Omental fat pad (tissue), 4 donors: ENCODE results near the gene C11orf91. TPM values are rescaled to one million over a fixed set of nuclear protein-coding genes. Genes with fewer than 3 reads are reported as not detected.

ENCODE experiments used
- ATAC-seq: fragments of 150-250 bp; one replicate; pipeline ENCODE4 v1.9.1; 2016; ENCODE audit warnings: mild to moderate bottlenecking, moderate library complexity; ENCODE audit not compliant: low FRiP score
- DNase-seq: peaks from one replicate; pipeline ENCODE4 v3.0.0-alpha.2; 2019; ENCODE audit warnings: low spot score
- CTCF ChIP-seq, 3 donors: fragments of 450-650 bp; IDR thresholded peaks; one replicate each; pipeline ENCODE4 v1.5.1; 2016 to 2017; ENCODE audit warnings: antibody characterized with exemption in 3 of 3, mild to moderate bottlenecking in 3 of 3, moderate library complexity in 2 of 3
- total RNA-seq, 4 donors: library from RNA; depleted of rRNA; stranded (reverse); fragments of >200 nt; gene quantifications; one replicate each; pipeline ENCODE4 v1.1.0, GENCODE V29; 2016

C11orf91 gene
- total RNA-seq, 4 donors from 2014 or later = not detected

- TF ChIP-seq CTCF (IDR thresholded peaks at IDR 0.05) = no peak
- no peak for ATAC-seq
- no peak for DNase-seq
Observed at GRCh38 chr11:33674035-33674814, 26.4 kb downstream of the C11orf91 start.

- TF ChIP-seq CTCF (IDR thresholded peaks at IDR 0.05) = no peak
- DNase-seq (no peak), ATAC-seq (no peak)
Observed at GRCh38 chr11:33672273-33672672, 28.4 kb downstream of the C11orf91 start.

- DNase-seq (no peak), ATAC-seq (no peak)
- TF ChIP-seq CTCF (IDR thresholded peaks at IDR 0.05) = no peak
Observed at GRCh38 chr11:33670250-33671011, 30.2 kb downstream of the C11orf91 start.

GRCh38 chr11:33669598-33670249 is 30.9 kb downstream of the C11orf91 start:
- DNase-seq = no peak
- no peak for ATAC-seq
- no peak for TF ChIP-seq CTCF (IDR thresholded peaks at IDR 0.05)

- DNase-seq = no peak
- no peak for TF ChIP-seq CTCF (IDR thresholded peaks at IDR 0.05)
- no peak for ATAC-seq
Observed at GRCh38 chr11:33668951-33669596, 31.6 kb downstream of the C11orf91 start.

GRCh38 chr11:33668468-33668825 is 32.2 kb downstream of the C11orf91 start:
- DNase-seq = no peak
- ATAC-seq = no peak
- TF ChIP-seq CTCF (IDR thresholded peaks at IDR 0.05) = no peak
